ENCODE measurements around the gene DUS2.

DNA sequence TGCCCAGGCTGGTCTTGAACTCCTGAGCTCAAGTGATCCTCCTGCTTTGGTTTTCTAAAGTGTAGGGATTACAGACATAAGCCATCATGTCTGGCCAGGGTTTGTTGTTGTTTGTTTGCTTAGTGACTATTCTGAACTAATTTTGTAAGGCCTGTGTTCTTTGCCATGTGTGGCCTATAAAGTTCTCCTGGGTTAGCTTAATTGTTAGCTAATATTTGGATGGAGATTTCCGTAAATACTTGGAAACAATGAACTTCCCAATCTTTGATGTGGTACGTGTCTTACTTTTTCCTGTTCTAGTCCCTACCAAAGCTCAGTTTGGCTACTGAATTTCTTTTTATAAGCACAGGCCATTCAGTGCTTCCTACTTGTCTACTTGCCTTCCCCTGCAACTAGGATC is 24.9 kb downstream of the DUS2 start:
- TF ChIP-seq, protein P1, sequence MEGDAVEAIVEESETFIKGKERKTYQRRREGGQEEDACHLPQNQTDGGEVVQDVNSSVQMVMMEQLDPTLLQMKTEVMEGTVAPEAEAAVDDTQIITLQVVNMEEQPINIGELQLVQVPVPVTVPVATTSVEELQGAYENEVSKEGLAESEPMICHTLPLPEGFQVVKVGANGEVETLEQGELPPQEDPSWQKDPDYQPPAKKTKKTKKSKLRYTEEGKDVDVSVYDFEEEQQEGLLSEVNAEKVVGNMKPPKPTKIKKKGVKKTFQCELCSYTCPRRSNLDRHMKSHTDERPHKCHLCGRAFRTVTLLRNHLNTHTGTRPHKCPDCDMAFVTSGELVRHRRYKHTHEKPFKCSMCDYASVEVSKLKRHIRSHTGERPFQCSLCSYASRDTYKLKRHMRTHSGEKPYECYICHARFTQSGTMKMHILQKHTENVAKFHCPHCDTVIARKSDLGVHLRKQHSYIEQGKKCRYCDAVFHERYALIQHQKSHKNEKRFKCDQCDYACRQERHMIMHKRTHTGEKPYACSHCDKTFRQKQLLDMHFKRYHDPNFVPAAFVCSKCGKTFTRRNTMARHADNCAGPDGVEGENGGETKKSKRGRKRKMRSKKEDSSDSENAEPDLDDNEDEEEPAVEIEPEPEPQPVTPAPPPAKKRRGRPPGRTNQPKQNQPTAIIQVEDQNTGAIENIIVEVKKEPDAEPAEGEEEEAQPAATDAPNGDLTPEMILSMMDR (IDR thresholded peaks at IDR 0.05) = no peak
- TF ChIP-seq POLR2A (IDR thresholded peaks at IDR 0.05) (no peak), POLR2AphosphoS5 (IDR thresholded peaks at IDR 0.05) (no peak)

Data from stomach (tissue), 4 donors.